ENCODE measurements around the gene JMJD4.

The JMJD4 gene

DNA sequence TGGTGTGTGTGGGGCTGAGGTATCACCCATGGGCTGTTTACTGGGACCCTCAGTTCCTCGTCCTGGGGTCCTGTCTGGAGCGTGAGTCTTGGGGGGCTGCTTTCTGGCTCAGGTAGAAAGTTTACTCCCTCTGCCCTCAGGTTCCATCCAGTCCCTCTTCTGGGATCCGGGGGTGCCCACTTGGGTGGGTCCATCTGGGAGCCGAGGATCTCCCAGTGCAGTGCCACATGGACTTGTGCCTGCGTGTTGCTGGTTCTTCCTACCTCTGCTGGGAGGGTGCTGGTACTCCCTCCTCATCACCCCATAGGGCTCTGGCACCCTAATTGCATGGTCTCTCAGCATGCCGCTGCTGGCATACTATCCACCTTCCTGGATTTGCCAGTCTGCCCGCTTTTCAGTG is 14.1 kb upstream of the JMJD4 start:
- DNase-seq = no peak

DNA sequence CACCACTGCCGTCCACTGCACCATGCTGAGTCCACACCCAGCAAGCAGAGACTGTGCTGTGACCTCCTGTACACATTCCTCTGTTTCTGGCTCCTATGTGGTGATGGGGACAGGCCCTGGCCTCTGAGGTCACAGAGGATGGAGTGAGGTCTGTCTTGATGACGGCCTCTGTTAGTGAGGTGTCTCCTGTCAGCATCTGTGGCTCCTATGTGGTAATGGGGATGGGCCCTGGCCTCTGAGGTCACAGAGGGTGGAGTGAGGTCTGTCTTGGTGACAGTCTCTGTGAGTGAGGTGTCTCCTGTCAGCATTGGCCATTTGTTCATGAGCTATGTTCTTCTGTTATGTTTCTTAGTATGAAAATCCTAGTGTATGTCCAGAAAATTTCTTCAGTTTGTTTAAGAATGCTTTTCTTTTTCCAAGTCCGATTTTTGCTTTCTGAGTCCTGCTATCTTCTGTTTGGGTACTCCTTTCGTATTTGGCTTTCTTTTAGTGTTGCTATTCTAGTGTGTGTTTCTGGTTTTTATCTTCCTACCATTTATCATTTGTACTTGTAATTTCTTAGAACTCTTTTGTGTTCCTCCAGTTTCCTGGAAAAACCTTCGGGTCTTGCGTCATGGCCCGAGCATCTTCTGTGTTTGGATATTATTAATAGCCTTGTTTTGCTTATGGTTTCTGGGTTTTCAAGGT is 13.5 kb upstream of the JMJD4 start:
- peak; percentile 24 to 36 for DNase-seq

DNA sequence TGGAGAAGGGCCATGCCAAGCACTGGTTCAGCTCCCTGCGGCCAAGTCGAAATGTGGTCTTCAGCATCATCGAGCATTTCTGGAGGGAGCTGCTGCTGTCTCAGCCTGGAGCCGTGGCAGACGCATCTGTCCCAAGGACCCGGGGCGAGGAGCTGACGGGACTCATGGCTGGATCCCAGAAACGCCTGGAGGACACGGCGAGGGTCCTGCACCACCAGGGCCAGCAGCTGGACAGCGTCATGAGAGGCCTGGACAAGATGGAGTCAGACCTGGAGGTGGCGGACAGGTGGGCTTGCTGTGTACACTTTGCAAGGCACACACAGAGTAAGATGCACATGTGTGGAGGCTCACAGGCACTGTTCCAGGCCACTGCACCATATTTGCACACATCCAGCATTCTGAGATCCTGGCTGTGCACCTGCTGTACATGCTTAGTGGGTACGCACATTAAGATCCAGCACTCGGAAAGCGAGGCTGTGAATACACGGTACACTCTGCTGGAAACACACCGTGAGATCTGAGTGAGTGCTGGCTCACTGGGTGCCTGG is 12.9 kb upstream of the JMJD4 start:
- no peak for DNase-seq

DNA sequence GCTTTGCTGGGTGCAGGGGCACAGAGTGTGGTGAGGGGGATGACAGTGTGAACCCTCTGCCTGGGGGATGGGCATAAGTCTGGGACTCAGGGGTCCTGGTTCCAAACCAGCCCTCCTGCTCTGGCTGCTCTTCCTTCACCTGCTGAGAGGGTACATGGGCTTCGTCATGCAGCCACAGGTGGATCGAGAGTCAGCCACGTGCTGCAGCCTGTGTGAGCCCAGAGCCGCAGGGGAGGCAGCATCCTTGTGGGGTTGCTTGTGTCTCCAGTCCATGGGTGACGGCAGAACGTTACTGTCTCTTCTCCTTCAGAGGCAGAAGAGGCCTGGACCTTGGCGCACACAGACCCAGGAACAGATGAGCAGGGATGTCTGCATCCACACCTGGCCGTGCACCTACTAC is 12.3 kb upstream of the JMJD4 start:
- no peak for DNase-seq

DNA sequence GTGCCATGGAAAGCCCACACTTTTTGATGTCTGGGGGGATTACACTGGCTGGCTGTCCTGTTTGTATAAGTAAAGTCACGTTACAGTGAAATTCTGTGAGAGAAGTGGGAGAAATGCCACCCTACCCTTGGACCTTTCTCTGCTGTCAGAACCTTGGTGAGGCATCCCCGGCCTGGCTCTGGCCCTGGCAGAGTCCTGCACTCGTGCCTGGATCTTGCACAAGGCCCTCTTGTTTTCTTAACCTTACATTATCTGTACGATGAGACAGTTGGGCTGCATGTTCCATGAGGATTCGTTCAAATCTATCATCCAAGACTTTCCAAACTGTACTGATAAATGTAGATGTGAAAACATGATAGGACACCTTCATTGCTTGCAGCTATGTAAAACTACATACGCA is 11.6 kb upstream of the JMJD4 start:
- no peak for DNase-seq

DNA sequence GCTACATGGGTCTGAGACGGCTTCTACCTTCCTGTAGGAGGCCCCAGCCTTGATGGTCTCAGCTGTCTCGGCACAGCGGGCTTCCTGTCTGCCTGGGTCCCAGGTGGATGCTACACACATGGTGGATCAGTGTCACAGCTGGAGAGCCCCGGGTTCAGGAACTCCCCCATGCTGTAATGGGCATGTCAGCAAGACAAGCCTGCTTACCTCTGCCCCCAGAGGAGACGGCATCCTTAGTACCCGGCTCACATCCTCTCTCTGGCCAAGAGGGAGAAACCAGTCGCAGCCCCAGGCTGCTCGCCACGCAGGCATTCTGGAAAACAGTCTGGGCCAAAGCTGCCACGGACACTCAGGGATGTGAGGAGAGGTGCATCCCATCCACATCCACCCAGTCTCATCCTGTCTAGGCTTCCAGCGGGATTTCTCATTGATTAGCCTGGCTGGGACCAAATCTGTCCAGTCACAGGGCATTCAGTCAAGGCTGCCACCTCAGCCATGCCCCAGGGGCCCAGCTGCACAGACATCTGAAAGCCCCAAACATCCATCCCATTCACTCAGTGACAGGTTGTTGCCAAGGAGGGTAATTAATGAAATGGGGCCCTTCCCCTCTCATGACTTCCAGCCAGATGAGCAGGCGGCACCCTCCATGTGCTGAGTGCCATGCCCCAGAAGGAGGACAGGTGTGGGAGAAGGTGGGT is 10.6 kb upstream of the JMJD4 start:
- no peak for DNase-seq

DNA sequence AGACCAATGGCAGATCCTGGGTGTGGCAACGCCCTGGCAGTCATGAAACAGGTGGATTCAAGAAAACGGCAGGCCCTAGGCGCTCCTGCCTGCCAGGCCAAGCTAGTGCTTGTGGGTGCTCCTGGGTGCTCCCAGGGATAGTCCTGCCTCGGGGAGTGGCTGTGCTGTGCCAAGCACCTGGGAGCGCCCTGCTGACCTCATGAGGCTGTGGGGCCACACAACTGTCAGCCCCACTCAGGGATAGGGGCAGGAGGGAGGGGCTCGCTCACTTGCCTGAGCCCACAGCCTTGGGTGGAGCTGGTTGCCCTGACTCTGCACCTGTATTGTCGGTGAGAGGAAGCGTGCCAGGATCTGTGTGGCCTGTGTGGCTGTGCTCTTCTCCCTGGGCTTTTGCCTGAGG is 9.6 kb upstream of the JMJD4 start:
- no peak for DNase-seq

DNA sequence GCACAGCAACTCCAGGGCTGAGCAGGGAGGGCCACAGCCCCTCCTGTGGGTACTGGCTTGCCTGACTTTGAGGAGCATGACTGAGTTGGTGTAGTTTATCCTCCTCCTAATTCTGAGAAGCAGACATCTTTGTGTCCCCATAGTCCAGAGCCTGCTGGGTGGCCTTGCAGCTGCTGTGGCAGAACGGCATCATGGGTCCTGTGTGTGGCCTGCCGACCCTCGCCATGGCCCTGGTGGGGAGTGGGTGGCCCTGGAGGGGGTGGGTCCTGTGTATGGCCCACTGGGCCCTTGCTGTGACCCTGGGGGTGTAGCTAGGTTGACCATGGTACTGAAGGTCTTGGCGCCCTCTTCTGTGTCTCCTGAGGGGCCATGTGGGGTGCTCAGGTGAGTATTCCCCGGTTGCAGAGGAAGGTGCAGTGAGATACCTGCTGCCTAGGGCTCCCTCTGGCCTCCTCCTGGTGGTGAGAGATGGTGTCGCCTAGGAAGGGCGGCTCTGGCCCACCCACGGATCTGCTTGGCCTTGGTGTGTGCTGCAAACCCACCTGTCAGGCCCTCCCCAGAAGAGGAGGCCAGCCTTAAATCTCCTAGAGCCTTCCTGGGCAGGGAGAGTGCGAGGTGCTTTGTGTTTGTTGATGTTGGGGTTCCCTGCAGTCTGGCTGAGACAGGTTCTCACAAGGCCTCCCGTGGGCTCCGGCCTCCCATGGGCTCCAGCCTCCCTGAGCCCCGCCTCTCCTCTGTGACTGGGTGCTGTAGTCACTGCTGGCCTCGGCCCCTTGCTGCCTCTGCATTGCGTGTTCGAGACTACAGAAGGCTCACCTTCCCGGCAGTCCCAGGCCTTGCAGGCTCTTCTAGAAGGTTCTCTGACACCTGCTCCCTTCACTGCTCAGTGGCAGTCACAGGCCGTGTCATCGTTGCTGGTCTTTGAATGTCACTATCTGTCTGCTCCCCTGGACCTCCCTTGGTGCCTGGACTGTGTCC is 7.9 kb upstream of the JMJD4 start:
- no peak for DNase-seq

DNA sequence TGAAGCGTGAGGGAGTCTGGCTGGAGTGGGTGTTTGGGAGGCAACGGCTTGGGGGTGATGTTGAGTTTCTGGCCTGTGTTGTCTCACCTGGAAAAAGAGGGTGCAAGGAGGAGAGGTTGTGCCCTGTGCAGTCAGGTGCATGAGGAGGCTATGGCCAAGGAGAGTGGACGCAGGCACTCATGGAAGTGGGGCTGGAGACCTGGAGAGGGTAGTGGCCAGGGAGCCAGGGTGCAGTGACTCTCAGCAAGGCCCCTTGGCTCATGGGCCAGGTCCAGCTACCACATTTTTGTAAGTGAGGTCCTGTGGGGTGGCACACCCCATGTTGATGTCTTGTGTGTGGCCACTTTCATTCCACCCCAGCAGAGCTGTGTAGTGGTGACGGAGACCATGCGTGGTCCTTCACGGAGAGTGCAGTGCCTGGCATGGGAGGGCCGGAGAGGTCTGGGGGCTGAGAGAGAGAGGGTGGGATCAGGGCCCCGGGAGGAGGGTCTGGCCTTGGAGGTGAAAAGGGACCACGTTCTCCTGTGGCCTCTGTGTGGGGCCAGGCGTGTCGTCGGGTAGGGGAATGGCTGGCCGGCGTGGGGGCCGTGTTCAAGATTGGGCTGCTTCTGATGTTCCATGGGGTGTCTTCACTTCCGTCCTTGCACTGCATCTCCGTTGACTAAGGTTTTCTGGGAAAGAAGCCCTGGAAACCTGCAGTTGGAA is 6.2 kb upstream of the JMJD4 start:
- DNase-seq = no peak

DNA sequence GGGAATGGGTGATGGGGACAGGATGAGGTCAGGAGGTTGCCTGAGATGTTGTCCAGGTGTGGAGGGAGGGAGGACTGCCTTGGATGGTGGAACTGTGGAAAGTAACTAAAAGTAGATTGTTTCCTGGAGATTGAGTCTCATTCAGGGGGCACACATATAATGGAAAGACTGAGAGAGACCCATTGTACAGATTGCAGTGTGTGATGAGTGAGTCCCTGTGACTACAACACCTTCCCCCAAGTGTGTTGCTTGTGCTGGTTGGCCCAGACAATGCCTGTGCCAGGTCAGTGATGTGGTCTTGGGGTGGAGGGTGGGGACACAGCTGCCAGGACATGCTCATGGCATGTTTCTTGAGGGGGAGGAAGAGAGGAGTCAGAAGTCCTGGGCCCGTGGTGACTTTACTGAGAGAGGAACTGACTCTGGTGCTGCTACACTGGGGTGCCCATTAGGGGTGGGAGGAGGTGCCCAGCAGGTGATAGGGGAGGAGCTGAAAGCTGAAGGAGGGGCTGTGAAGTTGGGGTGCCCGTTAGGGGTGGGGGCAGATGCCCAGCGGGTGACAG is 5.4 kb upstream of the JMJD4 start:
- no peak for DNase-seq

DNA sequence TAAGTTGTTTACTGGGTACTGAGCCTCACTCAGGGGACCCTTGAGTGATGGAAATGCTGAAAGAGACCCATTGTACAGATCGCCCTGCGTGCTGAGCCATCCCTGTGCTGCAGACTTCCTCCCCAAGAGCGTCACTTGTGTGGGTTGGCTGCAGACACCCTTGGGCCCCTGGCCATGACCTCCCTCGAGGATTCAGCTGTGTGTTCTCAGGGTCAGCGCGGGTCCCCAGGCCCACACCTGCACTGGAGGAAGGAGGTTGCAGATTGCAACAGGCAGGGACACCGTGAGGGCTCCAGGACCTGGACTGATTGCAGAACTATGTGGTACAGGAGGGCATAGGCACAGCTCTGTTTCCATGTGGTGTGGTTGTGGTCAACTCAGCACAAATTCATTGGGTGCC is 4.5 kb upstream of the JMJD4 start:
- no peak for DNase-seq

DNA sequence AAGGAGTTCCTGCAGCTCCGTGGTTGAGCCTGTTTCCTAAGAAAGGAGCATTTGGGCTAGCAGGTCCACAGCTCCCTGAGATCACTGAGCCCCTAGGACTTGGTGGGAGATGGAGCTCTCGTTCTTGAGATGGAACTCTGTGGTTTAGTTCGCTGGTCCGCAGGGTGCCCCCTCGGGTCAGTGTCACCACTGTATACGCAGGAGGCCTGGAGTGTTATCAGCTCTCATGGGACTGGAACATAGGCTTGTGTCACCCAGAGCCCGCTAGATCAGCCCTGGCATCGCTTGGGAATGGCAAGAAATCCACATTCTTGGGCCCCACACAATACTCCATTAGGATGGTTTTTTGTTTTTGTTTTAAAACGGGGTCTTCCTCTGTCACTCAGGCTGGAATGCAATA is 3.7 kb upstream of the JMJD4 start:
- DNase-seq = no peak

DNA sequence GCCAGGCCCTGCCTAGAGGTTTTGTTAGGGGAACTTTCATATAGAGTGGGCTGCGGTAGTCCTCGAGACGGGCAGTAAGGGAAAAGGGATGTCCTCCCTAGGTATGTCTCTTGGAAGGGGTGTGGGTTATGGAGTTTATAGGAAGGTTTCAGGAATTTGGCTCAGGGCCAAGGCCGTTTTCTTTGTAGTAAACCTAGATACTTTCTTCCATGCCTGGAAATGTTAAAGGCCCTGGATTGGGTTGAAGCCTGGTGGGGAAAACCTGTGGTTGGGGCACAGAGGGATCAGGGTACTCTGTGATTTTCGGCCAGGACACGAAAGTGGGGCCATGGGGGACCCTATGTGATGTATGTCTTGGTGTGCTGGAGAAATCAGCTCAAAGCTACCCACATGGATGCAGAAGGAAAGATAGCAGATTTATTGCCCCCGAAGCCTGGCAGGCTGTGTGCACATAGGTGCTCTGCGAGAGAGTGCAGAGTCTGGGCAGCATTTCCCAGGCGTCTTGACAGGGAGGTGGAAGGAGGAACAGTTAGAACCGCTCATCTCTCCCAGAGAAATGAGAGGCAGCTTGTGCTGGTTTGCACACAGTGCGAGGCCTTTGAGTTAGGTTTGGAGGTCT is 1.8 kb upstream of the JMJD4 start:
- no peak for DNase-seq

DNA sequence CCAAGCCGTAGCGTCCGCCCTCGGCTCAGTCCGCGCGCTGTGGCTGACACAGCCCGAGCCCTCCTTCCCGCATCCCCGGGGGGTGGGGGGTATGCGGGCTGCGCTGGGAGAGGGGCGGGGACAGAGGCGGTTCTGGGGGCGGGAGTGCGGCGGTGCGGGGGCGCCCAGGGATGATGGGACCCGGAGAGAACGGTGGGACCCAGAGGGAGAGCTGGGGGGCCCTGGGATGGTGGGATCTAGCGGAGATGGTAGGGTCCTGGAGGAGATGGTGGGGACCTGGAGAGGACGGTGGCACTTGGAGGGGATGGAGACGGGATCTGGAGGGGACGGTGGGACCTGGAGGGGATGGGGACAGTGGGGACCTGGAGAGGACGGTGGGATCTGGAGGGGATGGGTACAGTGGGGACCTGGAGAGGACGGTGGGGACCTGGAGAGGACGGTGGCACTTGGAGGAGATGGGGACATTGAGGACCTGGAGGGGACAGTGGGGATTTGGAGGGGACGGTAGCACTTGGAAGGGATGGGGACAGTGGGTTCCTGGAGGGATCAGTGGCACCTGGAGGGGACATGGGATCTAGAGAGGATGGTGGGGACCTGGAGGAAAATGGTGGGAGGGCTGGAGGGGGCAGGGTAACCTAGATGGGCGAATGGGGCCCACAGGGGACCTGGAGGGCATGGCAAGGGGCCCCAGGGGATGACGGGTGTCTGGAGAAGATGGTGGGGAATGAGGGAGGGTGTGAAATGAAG is 610 bp upstream of the JMJD4 start:
- no peak for DNase-seq

DNA sequence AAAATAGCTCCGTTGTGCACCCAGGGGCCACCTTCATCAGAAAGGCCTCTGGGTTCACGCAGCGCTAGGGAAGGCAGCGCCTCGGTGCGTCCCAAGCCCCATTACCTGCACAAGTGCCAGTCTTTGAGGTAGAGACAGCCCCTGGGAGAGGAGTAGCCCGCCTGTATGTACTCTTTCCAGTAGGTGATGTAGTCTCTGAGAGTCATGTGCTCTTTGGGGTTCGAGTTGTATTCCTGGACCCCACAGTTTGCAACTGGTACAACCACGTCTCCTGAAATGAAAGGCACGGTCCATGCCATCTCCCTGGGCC is 601 bp downstream of the JMJD4 start:
- DNase-seq = peak in 1 of 2 experiments; percentile 15

DNA sequence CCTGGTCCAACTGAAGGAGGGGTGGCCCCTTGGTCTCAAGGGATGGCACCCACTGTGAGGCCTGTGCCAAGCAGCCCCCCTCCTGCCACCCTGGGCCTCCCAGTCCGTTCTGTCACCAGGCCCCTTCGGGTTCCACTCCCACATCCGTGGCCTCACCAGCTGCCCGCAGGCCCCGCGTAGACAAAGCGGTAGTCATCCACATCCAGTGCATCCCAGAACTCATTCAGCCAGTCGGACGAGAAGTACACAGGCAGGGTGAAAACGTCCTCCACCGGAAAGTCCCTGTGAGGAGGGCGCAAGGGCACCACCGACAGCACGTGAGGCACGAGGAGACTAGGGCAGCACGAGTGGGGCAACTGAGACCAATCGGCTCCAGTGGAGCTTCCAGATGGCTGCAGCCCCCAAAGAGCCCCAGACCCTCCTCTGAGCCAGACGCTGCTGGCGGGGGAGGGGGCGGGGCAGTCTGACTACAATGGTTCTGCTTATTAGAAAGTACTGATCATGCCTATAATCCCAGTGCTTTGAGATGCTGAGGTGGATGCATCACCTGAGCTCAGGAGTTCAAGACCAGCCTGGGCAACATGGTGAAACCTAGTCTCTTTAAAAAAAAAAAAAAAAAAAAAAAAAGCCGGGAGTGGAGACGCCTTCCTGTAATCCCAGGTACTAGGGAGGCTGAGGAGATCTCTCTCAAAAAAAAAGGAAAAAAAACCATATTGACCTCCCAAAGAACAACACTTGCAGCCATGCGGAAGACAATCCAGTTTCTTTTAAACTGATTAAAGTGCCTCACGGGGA is 1.2 kb downstream of the JMJD4 start:
- DNase-seq = no peak

DNA sequence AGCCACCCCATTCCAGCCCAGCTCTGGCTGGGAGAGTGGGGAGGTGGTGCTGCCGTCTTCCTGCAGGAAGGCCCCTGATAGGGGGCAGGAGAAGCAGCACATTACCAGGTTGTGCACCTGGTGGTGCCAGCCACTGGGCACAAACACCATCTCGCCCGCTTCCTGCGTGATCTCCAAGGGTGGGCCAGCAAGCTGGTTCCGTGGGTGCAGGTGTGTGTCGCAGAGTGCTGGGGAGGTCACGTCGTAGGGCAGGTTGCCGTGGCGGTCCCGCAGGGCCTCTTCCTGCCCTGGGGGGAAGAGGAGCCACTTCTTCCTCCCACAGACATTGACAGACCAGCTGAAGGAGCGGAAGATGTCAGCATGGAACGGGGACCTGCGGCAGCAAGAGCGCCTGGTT is 1.8 kb downstream of the JMJD4 start:
- no peak for DNase-seq

DNA sequence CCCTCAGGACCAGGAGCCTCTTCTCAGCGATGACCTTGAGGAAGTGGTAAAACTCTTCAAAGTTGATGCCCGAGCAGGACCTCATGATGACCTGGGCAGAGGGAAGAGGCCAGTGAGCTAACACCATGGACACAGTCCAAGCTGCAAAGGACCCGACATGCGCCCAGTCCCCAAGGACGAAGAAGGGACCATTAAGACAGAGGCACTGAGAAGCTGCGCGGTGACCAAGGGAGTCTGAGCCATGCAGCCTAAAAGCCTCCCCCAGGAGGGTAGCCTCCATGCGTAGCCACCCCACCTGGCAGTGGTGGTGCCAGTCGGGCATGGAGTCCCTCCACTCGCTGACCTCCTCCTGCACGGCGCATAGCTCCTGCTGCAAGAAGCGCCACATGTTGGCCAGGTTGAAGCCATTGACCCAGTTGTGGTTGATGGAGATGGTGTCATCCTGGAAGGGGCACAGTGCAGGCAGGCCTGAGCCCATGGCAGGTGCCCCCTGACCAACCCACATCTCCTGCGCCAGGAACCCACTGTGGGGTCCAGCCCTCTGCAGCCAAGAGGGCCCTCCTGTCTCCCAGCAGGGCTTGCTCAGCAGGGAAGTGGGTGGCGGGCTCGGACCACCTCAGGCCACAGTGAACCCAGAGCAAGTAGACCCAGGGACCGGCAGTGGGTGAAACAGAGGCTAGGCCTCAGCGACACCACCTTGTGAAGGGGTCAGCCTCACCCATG is 2.4 kb downstream of the JMJD4 start:
- DNase-seq = no peak

DNA sequence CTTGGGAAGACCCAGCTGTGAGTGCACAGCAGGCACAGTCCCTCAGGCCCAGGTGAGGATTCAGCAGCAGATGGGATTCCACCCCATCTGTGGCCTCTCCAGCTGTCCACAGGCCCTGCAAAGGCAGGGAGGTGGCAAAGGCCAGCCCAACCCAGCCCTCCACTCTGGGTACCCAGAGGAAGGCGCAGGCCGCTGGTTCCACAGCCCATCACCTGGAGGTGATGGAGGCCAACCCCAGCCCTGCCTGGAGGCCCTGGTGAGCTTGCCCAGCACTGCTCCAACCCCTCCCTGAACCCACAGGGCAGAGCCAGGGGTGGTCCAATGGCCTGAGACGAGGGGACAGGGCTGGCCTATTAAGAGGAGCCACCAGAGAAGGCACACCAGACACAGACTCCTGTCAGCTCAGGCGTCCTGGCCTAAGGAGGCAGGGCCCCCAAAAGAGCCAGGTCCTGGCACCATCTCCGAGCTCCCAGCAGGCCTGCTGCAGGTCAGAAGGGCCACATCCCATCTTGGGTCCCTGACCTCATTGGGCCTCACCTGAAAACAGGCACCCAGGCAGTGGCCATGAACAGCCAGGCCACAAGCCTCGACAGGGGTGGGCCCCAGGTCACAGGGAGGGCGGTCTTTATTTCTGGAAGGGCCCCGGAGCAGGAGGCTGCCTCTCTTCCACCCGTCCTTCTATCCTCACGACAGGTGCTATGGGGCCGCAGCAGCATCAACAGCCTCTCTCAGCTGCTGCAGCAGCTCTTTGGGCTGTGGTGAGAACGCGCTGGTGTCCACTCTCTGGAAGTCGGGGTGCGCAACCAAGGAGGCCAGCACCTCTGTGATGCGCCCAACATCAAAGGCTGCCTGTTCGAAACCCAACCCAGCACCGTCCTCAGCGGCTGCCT is 3.2 kb downstream of the JMJD4 start:
- DNase-seq = no peak

Measured in activated CD4-positive, alpha-beta T cell treated with anti-CD3 and anti-CD28 coated beads, Interleukin-2, amount 50 U/mL, for 48 hours (primary cell).